PC-3 (cell line): ENCODE results near the gene ACAD8. TPM values are rescaled to one million over a fixed set of nuclear protein-coding genes. Genes with fewer than 3 reads are reported as not detected.
A peak's percentile ranks its signal among the peaks of the same experiment; 100 is the strongest.

ENCODE experiments used
- ATAC-seq: fragments of 200-7000 bp; cut with Tn5 transposase; 2 replicates; pipeline ENCODE4 v1.9.1; 2020; ENCODE audit warnings: mild to moderate bottlenecking, moderate library complexity
- BruUV-seq: library from RNA; stranded (reverse); fragments of 400-500 nt; replicated peaks from 2 replicates; lab custom pipeline; 2021; lab: Mats Ljungman, UMichigan
- CTCF ChIA-PET: fragments of 300-600 bp; sonication (Branson Sonifier 250); formaldehyde crosslinking; loops from one replicate; lab custom pipeline; 2022; ENCODE audit warnings: antibody characterized with exemption; lab: Charles Lee
- POLR2A ChIA-PET: fragments of 300-600 bp; sonication (Branson Sonifier 250); formaldehyde crosslinking; loops from one replicate; lab custom pipeline; 2022; ENCODE audit warnings: antibody characterized with exemption; ENCODE audit not compliant: unreplicated experiment; lab: Charles Lee
- DNase-seq: peaks from one replicate; pipeline ENCODE4 v3.0.0-alpha.2; 2015
- H2AFZ ChIP-seq: fragments of 300-600 bp; sonication (generic); 2 replicates; pipeline ENCODE4 v1.6.0; 2016; ENCODE audit warnings: antibody characterized with exemption, low read length
- H3F3A ChIP-seq: fragments of 300-600 bp; sonication (generic); one replicate; pipeline ENCODE4 v1.6.0; 2017; ENCODE audit warnings: antibody characterized with exemption, low read length, control low read depth, mild to moderate bottlenecking; ENCODE audit not compliant: unreplicated experiment
- H3K27ac ChIP-seq: fragments of 300-600 bp; sonication (generic); 2 replicates; pipeline ENCODE4 v1.5.1; 2016; ENCODE audit warnings: mild to moderate bottlenecking, low read length
- H3K27me3 ChIP-seq: fragments of 300-600 bp; sonication (generic); 2 replicates; pipeline ENCODE4 v1.6.1; 2016; ENCODE audit warnings: low read length, mixed read lengths
- H3K36me3 ChIP-seq: fragments of 300-600 bp; sonication (generic); 2 replicates; pipeline ENCODE4 v1.6.1; 2016; ENCODE audit warnings: low read depth, mixed run types, low read length, mixed read lengths
- H3K4me1 ChIP-seq: fragments of 300-600 bp; sonication (generic); 2 replicates; pipeline ENCODE4 v1.5.1; 2016; ENCODE audit warnings: low read length; ENCODE audit not compliant: insufficient read depth
- H3K4me2 ChIP-seq: fragments of 300-600 bp; sonication (generic); 2 replicates; pipeline ENCODE4 v1.6.0; 2016; ENCODE audit warnings: low read length
- H3K4me3 ChIP-seq: fragments of 300-600 bp; sonication (generic); 2 replicates; pipeline ENCODE4 v1.5.1; 2016; ENCODE audit warnings: mild to moderate bottlenecking, low read length, mixed read lengths
- H3K79me2 ChIP-seq: fragments of 300-600 bp; sonication (generic); 2 replicates; pipeline ENCODE4 v1.6.1; 2017; ENCODE audit warnings: low read length, mixed read lengths
- H3K9ac ChIP-seq: fragments of 300-600 bp; sonication (generic); 2 replicates; pipeline ENCODE4 v1.6.0; 2016; ENCODE audit warnings: mild to moderate bottlenecking, low read length
- H3K9me2 ChIP-seq: fragments of 300-600 bp; sonication (generic); replicated peaks from 2 replicates; pipeline ENCODE4 v1.6.1; 2016; ENCODE audit warnings: mixed run types, low read length, mixed read lengths
- H3K9me3 ChIP-seq: fragments of 300-600 bp; sonication (generic); 2 replicates; pipeline ENCODE4 v1.6.1; 2016; ENCODE audit warnings: low read length, mixed read lengths
- H4K20me1 ChIP-seq: fragments of 300-600 bp; sonication (generic); 2 replicates; pipeline ENCODE4 v1.6.1; 2016; ENCODE audit warnings: low read length, mixed read lengths
- CTCF ChIP-seq: fragments of 300-600 bp; sonication (generic); conservative IDR thresholded peaks from 2 replicates; pipeline ENCODE4 v1.5.1; 2017; ENCODE audit warnings: antibody characterized with exemption, low read depth, mild to moderate bottlenecking, low read length
- EZH2 ChIP-seq: fragments of 300-600 bp; sonication (generic); IDR thresholded peaks from one replicate; pipeline ENCODE4 v1.6.1; 2017; ENCODE audit warnings: antibody characterized with exemption, mild to moderate bottlenecking, low read length; ENCODE audit not compliant: unreplicated experiment
- EZH2phosphoT487 ChIP-seq: fragments of 300-600 bp; sonication (generic); IDR thresholded peaks from 2 replicates; pipeline ENCODE4 v1.6.1; 2018; ENCODE audit warnings: mild to moderate bottlenecking, antibody characterized with exemption, low read length, borderline replicate concordance
- intact Hi-C: fragments of 100-400 bp; cut with micrococcal nuclease; formaldehyde crosslinking; loops from 2 replicates; pipeline ENCODE4 v1.9.0; 2023
- total RNA-seq: library from RNA; depleted of rRNA; stranded (reverse); fragments of >200 nt; gene quantifications from 2 replicates; pipeline ENCODE4 v1.2.3, GENCODE V29; 2014

The ACAD8 gene
- total RNA-seq, 1 experiment from 2014 or later: 22.6 TPM

- Histone ChIP-seq H3K9ac (peak overlapping the region; percentile 12; the same call in 1 of the 2 replicates), H3K4me1 (peaks cover 32% of the 10 kb centered on the region), H3F3A (peaks cover 6% of the 10 kb centered on the region), H3K4me3 (no peak overlapping the region), H3K27ac (peak overlapping the region; percentile 83), H3K9me2 (no peaks in the 10 kb centered on the region), H3K79me2 (no peaks in the 10 kb centered on the region), H4K20me1 (no peaks in the 10 kb centered on the region), H3K36me3 (no peaks in the 10 kb centered on the region; the same call in 1 of the 2 replicates), H2AFZ (0 out of 2 replicates have a peak overlapping the region, but pooled peaks have one; percentile 15), H3K4me2 (peak overlapping the region; percentile 73), H3K9me3 (no peaks in the 10 kb centered on the region), H3K27me3 (peaks cover 1% of the 10 kb centered on the region; the same call in 1 of the 2 replicates)
- no peak for TF ChIP-seq EZH2phosphoT487
- TF ChIP-seq EZH2: no peak
- no peak for TF ChIP-seq CTCF
- ChIA-PET POLR2A (no interaction called here), CTCF (no interaction called here)
- ATAC-seq (no peak), DNase-seq (no peak)
- intact Hi-C loops: no loop called here
- BruUV-seq: no TSS peak
Observed at GRCh38 chr11:134267461-134267860, 14.1 kb downstream of the ACAD8 start.

GRCh38 chr11:134267966-134268365 is 14.6 kb downstream of the ACAD8 start:
- H3K9ac ChIP-seq: no peak overlapping the region
- no peak overlapping the region for H3K4me3 ChIP-seq
- POLR2A ChIA-PET: no interaction called here
- H2AFZ ChIP-seq: no peak overlapping the region
- BruUV-seq: no TSS peak
- TF ChIP-seq EZH2phosphoT487: no peak
- intact Hi-C loops: no loop called here
- no peak overlapping the region for H3K27ac ChIP-seq
- no peak overlapping the region for H3K4me2 ChIP-seq
- H3K36me3 ChIP-seq: no peaks in the 10 kb centered on the region; the same call in 1 of the 2 replicates
- no peaks in the 10 kb centered on the region for H3K79me2 ChIP-seq
- H3K9me3 ChIP-seq: no peaks in the 10 kb centered on the region
- H4K20me1 ChIP-seq: no peaks in the 10 kb centered on the region
- H3K9me2 ChIP-seq: no peaks in the 10 kb centered on the region
- H3K4me1 ChIP-seq: peaks cover 32% of the 10 kb centered on the region
- H3K27me3 ChIP-seq: peaks cover 7% of the 10 kb centered on the region; the same call in 1 of the 2 replicates
- peaks cover 6% of the 10 kb centered on the region for H3F3A ChIP-seq
- ATAC-seq (no peak), DNase-seq (no peak)
- CTCF ChIA-PET: no interaction called here

GRCh38 chr11:134270250-134270714 is 16.9 kb downstream of the ACAD8 start:
- Histone ChIP-seq H3K9me3 (no peaks in the 10 kb centered on the region), H3K4me3 (no peak overlapping the region), H4K20me1 (no peaks in the 10 kb centered on the region), H3K36me3 (no peaks in the 10 kb centered on the region), H2AFZ (no peak overlapping the region), H3K4me1 (peaks cover 28% of the 10 kb centered on the region), H3K79me2 (no peaks in the 10 kb centered on the region), H3F3A (peaks cover 6% of the 10 kb centered on the region), H3K27me3 (peaks cover 30% of the 10 kb centered on the region), H3K27ac (no peak overlapping the region), H3K9me2 (no peaks in the 10 kb centered on the region), H3K4me2 (no peak overlapping the region), H3K9ac (no peak overlapping the region)
- BruUV-seq: no TSS peak
- intact Hi-C loops: no loop called here
- POLR2A ChIA-PET: no interaction called here
- peak; percentile 56; the same call in 1 of the 2 replicates for TF ChIP-seq CTCF
- no peak for TF ChIP-seq EZH2phosphoT487
- TF ChIP-seq EZH2: no peak
- ATAC-seq (no peak), DNase-seq (peak; percentile 52)
- CTCF ChIA-PET: no interaction called here
